HG02885 (cell line): ENCODE data around the gene TBC1D14.
"Not testable (repeated sequence)": the region's sequence is repeated elsewhere in the genome, so short reads cannot be mapped to it uniquely, and the experiment has no call there.

Source experiments
- ATAC-seq: cut with Tn5 transposase; IDR thresholded peaks from one replicate; pipeline ENCODE4 v1.9.1; 2021; ENCODE audit warnings: mild to moderate bottlenecking; ENCODE audit not compliant: unreplicated experiment, poor library complexity

Gene TBC1D14

GRCh38 chr4:6907658-6908191 lies 1.9 kb upstream of the TBC1D14 start:
- ATAC-seq = no peak

- no peak for ATAC-seq
Observed at GRCh38 chr4:6908432-6909112, 1.1 kb upstream of the TBC1D14 start.

- peak; percentile 30 for ATAC-seq
Observed at GRCh38 chr4:6909970-6910339, 329 bp downstream of the TBC1D14 start.

GRCh38 chr4:6910340-6910959 lies 824 bp downstream of the TBC1D14 start:
- no peak for ATAC-seq

GRCh38 chr4:6910960-6911874 lies 1.6 kb downstream of the TBC1D14 start:
- no peak for ATAC-seq

- not testable (repeated sequence) for ATAC-seq
Observed at GRCh38 chr4:6911917-6912316, 2.3 kb downstream of the TBC1D14 start.

- no peak for ATAC-seq
Observed at GRCh38 chr4:6912441-6912840, 2.8 kb downstream of the TBC1D14 start.

GRCh38 chr4:6913350-6913905 lies 3.8 kb downstream of the TBC1D14 start:
- ATAC-seq = no peak

- ATAC-seq = no peak
Observed at GRCh38 chr4:6914448-6914847, 4.8 kb downstream of the TBC1D14 start.

- no peak for ATAC-seq
Observed at GRCh38 chr4:6915041-6916005, 5.7 kb downstream of the TBC1D14 start.

- ATAC-seq = no peak
Observed at GRCh38 chr4:6916069-6916586, 6.5 kb downstream of the TBC1D14 start.

- peak; percentile 36 for ATAC-seq
Observed at GRCh38 chr4:6916587-6917460, 7.2 kb downstream of the TBC1D14 start.

GRCh38 chr4:6917461-6918271 lies 8.0 kb downstream of the TBC1D14 start:
- ATAC-seq = peak; percentile 82

GRCh38 chr4:6918338-6918737 lies 8.7 kb downstream of the TBC1D14 start:
- no peak for ATAC-seq

- no peak for ATAC-seq
Observed at GRCh38 chr4:6920171-6920570, 10.5 kb downstream of the TBC1D14 start.

- ATAC-seq = no peak
Observed at GRCh38 chr4:6923507-6923906, 13.9 kb downstream of the TBC1D14 start.

GRCh38 chr4:6924361-6924779 lies 14.7 kb downstream of the TBC1D14 start:
- ATAC-seq = no peak
